ENCODE data around the gene HMG20B. TPM values are rescaled to one million over a fixed set of nuclear protein-coding genes. Genes with fewer than 3 reads are reported as not detected.

Gene HMG20B
- polyA plus RNA-seq, 1 of the 3 experiments (the other 2 are of a cell fraction), result 92.0 TPM

GRCh38 chr19:3546119-3546518, 26.6 kb upstream of the HMG20B start:
- Histone ChIP-seq H3K4me1 (ENCODE audit: control insufficient read depth in 1 of 2, insufficient read depth in 2 of 2, low read depth in 1 of 2, low read length in 1 of 2) (no peaks in the 10 kb centered on the region; a peak in 1 of 4 replicates), H3K36me3 (replicated peaks in 1 of 2; ENCODE audit: control insufficient read depth in 1 of 2, insufficient read depth in 2 of 2, low read length in 1 of 2) (peaks cover 0 to 30% of the 10 kb centered on the region in 2 experiments), H3K27ac (ENCODE audit: low read depth in 2 of 2, low read length in 1 of 2) (no peak overlapping the region), H3K4me2 (no peak overlapping the region), H2AFZ (ENCODE audit: low read depth) (no peak overlapping the region), H3K4me3 (ENCODE audit: low read depth in 2 of 2, low read length in 1 of 2) (no peak overlapping the region), H4K20me1 (ENCODE audit: insufficient read depth) (0 out of 2 replicates have a peak, but pooled peaks cover 7% of the 10 kb centered on the region), H3K27me3 (ENCODE audit: insufficient read depth) (no peaks in the 10 kb centered on the region), H3K79me2 (ENCODE audit: insufficient read depth) (peaks cover 7% of the 10 kb centered on the region; the same call in 1 of the 2 replicates), H3K9me2 (no peaks in the 10 kb centered on the region), H3K9ac (no peak overlapping the region), H3K9me3 (no peaks in the 10 kb centered on the region), H3F3A (replicated peaks; ENCODE audit: insufficient read depth) (peaks cover 7% of the 10 kb centered on the region)
- ChIA-PET CTCF (interaction anchor here (0.9 to 6.0 kb wide), 12 partner anchors 10 to 161 kb away, joined by 3 to 73 read pairs (median 7); partner anchors contain the start of genes GIPC3 and MFSD12), POLR2A (no interaction called here)
- 96% methylated on average over 4 of the region's 23 CpGs for WGBS (ENCODE audit: low lambda C conversion rate)
- DNase-seq, result no peak
- TF ChIP-seq FOXM1 (IDR thresholded peaks at IDR 0.05; ENCODE audit: low read depth), result no peak
- TF ChIP-seq RXRA (IDR thresholded peaks at IDR 0.05; ENCODE audit: borderline replicate concordance, low read depth), result no peak
- no peak for TF ChIP-seq JUND (IDR thresholded peaks at IDR 0.05)
- TF ChIP-seq, protein P1, sequence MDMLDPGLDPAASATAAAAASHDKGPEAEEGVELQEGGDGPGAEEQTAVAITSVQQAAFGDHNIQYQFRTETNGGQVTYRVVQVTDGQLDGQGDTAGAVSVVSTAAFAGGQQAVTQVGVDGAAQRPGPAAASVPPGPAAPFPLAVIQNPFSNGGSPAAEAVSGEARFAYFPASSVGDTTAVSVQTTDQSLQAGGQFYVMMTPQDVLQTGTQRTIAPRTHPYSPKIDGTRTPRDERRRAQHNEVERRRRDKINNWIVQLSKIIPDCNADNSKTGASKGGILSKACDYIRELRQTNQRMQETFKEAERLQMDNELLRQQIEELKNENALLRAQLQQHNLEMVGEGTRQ (IDR thresholded peaks at IDR 0.05; ENCODE audit: borderline replicate concordance, low read depth, low read length), result no peak
- TF ChIP-seq, protein P2, sequence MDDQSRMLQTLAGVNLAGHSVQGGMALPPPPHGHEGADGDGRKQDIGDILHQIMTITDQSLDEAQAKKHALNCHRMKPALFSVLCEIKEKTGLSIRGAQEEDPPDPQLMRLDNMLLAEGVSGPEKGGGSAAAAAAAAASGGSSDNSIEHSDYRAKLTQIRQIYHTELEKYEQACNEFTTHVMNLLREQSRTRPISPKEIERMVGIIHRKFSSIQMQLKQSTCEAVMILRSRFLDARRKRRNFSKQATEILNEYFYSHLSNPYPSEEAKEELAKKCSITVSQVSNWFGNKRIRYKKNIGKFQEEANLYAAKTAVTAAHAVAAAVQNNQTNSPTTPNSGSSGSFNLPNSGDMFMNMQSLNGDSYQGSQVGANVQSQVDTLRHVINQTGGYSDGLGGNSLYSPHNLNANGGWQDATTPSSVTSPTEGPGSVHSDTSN (IDR thresholded peaks at IDR 0.05), result no peak
- no peak for TF ChIP-seq NFIC (IDR thresholded peaks at IDR 0.05; ENCODE audit: borderline replicate concordance)

DNA sequence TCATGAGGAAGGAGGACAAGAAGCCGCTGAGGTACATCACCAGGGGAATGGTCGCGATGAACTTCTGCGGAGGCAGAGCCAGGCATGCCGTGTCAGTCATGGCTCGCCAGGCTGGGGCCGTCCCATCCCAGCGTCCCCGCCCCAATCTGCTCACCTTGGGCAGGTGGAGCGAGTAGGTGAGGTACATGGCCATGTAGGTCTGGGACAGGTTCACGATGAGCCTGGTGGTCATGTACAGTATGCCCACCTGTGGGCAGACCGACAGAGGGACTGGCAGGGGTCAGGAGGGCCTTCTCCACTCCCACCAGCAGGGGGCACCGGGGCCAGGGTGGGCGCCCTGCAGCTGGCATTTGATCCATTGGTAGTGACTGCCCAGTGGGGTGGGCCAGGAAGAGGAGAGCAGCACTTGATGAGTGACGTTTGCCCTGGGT, 25.4 kb upstream of the HMG20B start:
- H4K20me1 ChIP-seq (ENCODE audit: insufficient read depth), result 0 out of 2 replicates have a peak, but pooled peaks cover 7% of the 10 kb centered on the region
- TF ChIP-seq, protein P3, sequence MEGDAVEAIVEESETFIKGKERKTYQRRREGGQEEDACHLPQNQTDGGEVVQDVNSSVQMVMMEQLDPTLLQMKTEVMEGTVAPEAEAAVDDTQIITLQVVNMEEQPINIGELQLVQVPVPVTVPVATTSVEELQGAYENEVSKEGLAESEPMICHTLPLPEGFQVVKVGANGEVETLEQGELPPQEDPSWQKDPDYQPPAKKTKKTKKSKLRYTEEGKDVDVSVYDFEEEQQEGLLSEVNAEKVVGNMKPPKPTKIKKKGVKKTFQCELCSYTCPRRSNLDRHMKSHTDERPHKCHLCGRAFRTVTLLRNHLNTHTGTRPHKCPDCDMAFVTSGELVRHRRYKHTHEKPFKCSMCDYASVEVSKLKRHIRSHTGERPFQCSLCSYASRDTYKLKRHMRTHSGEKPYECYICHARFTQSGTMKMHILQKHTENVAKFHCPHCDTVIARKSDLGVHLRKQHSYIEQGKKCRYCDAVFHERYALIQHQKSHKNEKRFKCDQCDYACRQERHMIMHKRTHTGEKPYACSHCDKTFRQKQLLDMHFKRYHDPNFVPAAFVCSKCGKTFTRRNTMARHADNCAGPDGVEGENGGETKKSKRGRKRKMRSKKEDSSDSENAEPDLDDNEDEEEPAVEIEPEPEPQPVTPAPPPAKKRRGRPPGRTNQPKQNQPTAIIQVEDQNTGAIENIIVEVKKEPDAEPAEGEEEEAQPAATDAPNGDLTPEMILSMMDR (IDR thresholded peaks at IDR 0.05), result peak; percentile 61
- no peak for TF ChIP-seq JUND (IDR thresholded peaks at IDR 0.05)
- TF ChIP-seq, protein P1 (IDR thresholded peaks at IDR 0.05; ENCODE audit: borderline replicate concordance, low read depth, low read length), result no peak
- TF ChIP-seq FOXM1 (IDR thresholded peaks at IDR 0.05; ENCODE audit: low read depth), result no peak
- no peak for TF ChIP-seq GABPA (IDR thresholded peaks at IDR 0.05; ENCODE audit: low read depth)
- TF ChIP-seq TEAD4 (IDR thresholded peaks at IDR 0.05; ENCODE audit: borderline replicate concordance, insufficient read depth), result no peak
- TF ChIP-seq MXI1 (IDR thresholded peaks at IDR 0.05; ENCODE audit: low read depth, low read length), result no peak
- no peak overlapping the region for H3K4me2 ChIP-seq
- no peak overlapping the region for H2AFZ ChIP-seq (ENCODE audit: low read depth)
- no peak overlapping the region for H3K27ac ChIP-seq (ENCODE audit: low read depth in 2 of 2, low read length in 1 of 2)
- H3F3A ChIP-seq (replicated peaks; ENCODE audit: insufficient read depth), result peaks cover 7% of the 10 kb centered on the region
- peaks cover 16% of the 10 kb centered on the region; the same call in 1 of the 2 replicates for H3K79me2 ChIP-seq (ENCODE audit: insufficient read depth)
- no peak overlapping the region for H3K9ac ChIP-seq
- H3K27me3 ChIP-seq (ENCODE audit: insufficient read depth), result no peaks in the 10 kb centered on the region
- no peaks in the 10 kb centered on the region for H3K9me2 ChIP-seq
- ChIA-PET CTCF (interaction anchor here (0.9 to 6.0 kb wide), 8 partner anchors 8 to 45 kb away, joined by 3 to 73 read pairs (median 10); partner anchors contain the start of genes GIPC3, MFSD12 and TEKTIP1), POLR2A (no interaction called here)
- peak; percentile 79 for DNase-seq
- no peaks in the 10 kb centered on the region; a peak in 1 of 4 replicates for H3K4me1 ChIP-seq (ENCODE audit: control insufficient read depth in 1 of 2, insufficient read depth in 2 of 2, low read depth in 1 of 2, low read length in 1 of 2)
- H3K9me3 ChIP-seq, result no peaks in the 10 kb centered on the region
- H3K4me3 ChIP-seq (ENCODE audit: low read depth in 2 of 2, low read length in 1 of 2), result no peak overlapping the region
- 93% methylated on average over 10 of the region's 15 CpGs for WGBS (ENCODE audit: low lambda C conversion rate)
- peaks cover 0 to 30% of the 10 kb centered on the region in 2 experiments for H3K36me3 ChIP-seq (replicated peaks in 1 of 2; ENCODE audit: control insufficient read depth in 1 of 2, insufficient read depth in 2 of 2, low read length in 1 of 2)
